HepG2 (cell line): Measurements from ENCODE around the gene RPS6KA2. TPM values are rescaled to one million over a fixed set of nuclear protein-coding genes. Genes with fewer than 3 reads are reported as not detected.

ENCODE experiments used
- ATAC-seq: fragments of 200-7000 bp; cut with Tn5 transposase; 3 replicates; pipeline ENCODE4 v1.9.1; 2020; ENCODE audit warnings: mild to moderate bottlenecking, moderate library complexity
- BruUV-seq: library from RNA; stranded (reverse); fragments of 400-500 nt; replicated peaks from 2 replicates; lab custom pipeline; 2021; lab: Mats Ljungman, UMichigan
- CTCF ChIA-PET: fragments of 300-600 bp; formaldehyde crosslinking; extraction: SDS; loops from one replicate; lab custom pipeline; 2021; ENCODE audit warnings: low total read pairs, inconsistent platforms, low intra/inter-chr PET ratio; lab: Yijun Ruan, JAX
- POLR2A ChIA-PET: fragments of 350-600 bp; sonication (Branson Sonifier 250); formaldehyde crosslinking; loops from one replicate; lab custom pipeline; 2020; ENCODE audit warnings: antibody characterized with exemption, inconsistent platforms; lab: Yijun Ruan, JAX
- DNase-seq: peaks from one replicate; pipeline ENCODE4 v3.0.0-alpha.2; 2015; ENCODE audit warnings: low spot score
- FAIRE-seq: peaks from 3 replicates; lab custom pipeline; 2011; peaks lifted over from hg19 to GRCh38; lab: Jason Lieb, UNC
- H2AFZ ChIP-seq: one replicate; pipeline ENCODE4 v1.6.1; 2011; ENCODE audit warnings: low read length, inconsistent platforms
- H3K27ac ChIP-seq: fragments of 300-600 bp; 3 replicates; pipeline ENCODE4 v1.8.0; 2011; ENCODE audit warnings: mixed run types, mild to moderate bottlenecking, mixed read lengths, low read length, inconsistent platforms; ENCODE audit not compliant: insufficient read depth; ENCODE audit errors: extremely low read length
- H3K27me3 ChIP-seq, 2 experiments: fragments of 200-600 bp in 1 of 2; 2 replicates in 1 of 2; 3 replicates in 1 of 2; pipeline versions ENCODE4 v1.6.0 to v1.8.0; 2011; ENCODE audit warnings: low read length in 2 of 2, mild to moderate bottlenecking in 2 of 2, moderate library complexity in 2 of 2, inconsistent platforms in 1 of 2; ENCODE audit not compliant: insufficient read depth in 2 of 2, control insufficient read depth in 1 of 2
- H3K36me3 ChIP-seq, 2 experiments: fragments of 200-600 bp in 1 of 2; replicated peaks in 1 of 2; 2 replicates in 1 of 2; 3 replicates in 1 of 2; pipeline versions ENCODE4 v1.5.1 to v1.8.0; 2011; ENCODE audit warnings: low read length in 2 of 2, inconsistent platforms in 1 of 2; ENCODE audit not compliant: insufficient read depth in 2 of 2, control insufficient read depth in 1 of 2
- H3K4me1 ChIP-seq: 2 replicates; pipeline ENCODE4 v1.5.1; 2012; ENCODE audit warnings: low read length, inconsistent platforms; ENCODE audit not compliant: insufficient read depth
- H3K4me2 ChIP-seq: 2 replicates; pipeline ENCODE4 v1.6.0; 2011; ENCODE audit warnings: low read depth, low read length, inconsistent platforms
- H3K4me3 ChIP-seq, 3 experiments: fragments of 200-600 bp in 1 of 3; sonication (generic), shearing (Covaris generic) in 1 of 3; replicated peaks in 1 of 3; 2 replicates each; pipeline ENCODE4 v1.5.1; 2011 to 2016; ENCODE audit warnings: low read length in 3 of 3, inconsistent platforms in 2 of 3, low read depth in 2 of 3, mild to moderate bottlenecking in 2 of 3, control low read depth in 1 of 3, mixed read lengths in 1 of 3; ENCODE audit not compliant: insufficient read depth in 1 of 3
- H3K79me2 ChIP-seq: one replicate; pipeline ENCODE4 v1.6.1; 2011; ENCODE audit warnings: low read length, inconsistent platforms; ENCODE audit not compliant: insufficient read depth
- H3K9ac ChIP-seq: 2 replicates; pipeline ENCODE4 v1.6.0; 2011; ENCODE audit warnings: mild to moderate bottlenecking, low read depth, low read length, inconsistent platforms; ENCODE audit not compliant: insufficient read depth
- H3K9me3 ChIP-seq: 2 replicates; pipeline ENCODE4 v1.5.1; 2012; ENCODE audit warnings: mild to moderate bottlenecking, low read length
- H4K20me1 ChIP-seq: 2 replicates; pipeline ENCODE4 v1.6.0; 2011; ENCODE audit warnings: inconsistent platforms, mild to moderate bottlenecking, low read length, moderate library complexity; ENCODE audit not compliant: insufficient read depth
- ARNT2 ChIP-seq: sonication (generic); formaldehyde crosslinking; IDR thresholded peaks from 2 replicates; pipeline ENCODE4 v1.8.0; 2022; ENCODE audit warnings: mild to moderate bottlenecking, low read depth, missing genetic modification reagents, moderate library complexity
- DPF2 ChIP-seq: sonication (generic); formaldehyde crosslinking; IDR thresholded peaks from 2 replicates; pipeline ENCODE4 v1.4.0; 2020; ENCODE audit warnings: mild to moderate bottlenecking, low read depth, missing genetic modification reagents, borderline replicate concordance
- DRAP1 ChIP-seq: IDR thresholded peaks from 2 replicates; pipeline ENCODE4 v1.6.1; 2016; ENCODE audit warnings: missing genetic modification reagents, missing compliant biosample characterization
- ERF ChIP-seq: IDR thresholded peaks from 2 replicates; pipeline ENCODE4 v1.6.1; 2018; ENCODE audit warnings: missing biosample characterization, missing genetic modification reagents
- ETS1 ChIP-seq: sonication (generic); formaldehyde crosslinking; IDR thresholded peaks from 2 replicates; pipeline ENCODE4 v1.4.0; 2020; ENCODE audit warnings: missing genetic modification reagents
- GMEB1 ChIP-seq: sonication (generic); formaldehyde crosslinking; IDR thresholded peaks from 2 replicates; pipeline ENCODE4 v1.5.1; 2020; ENCODE audit warnings: missing genetic modification reagents, mild to moderate bottlenecking, borderline replicate concordance
- HBP1 ChIP-seq: IDR thresholded peaks from 2 replicates; pipeline ENCODE4 v1.6.1; 2016; ENCODE audit warnings: low read depth, control low read depth
- MAFG ChIP-seq: sonication (generic); formaldehyde crosslinking; IDR thresholded peaks from 2 replicates; pipeline ENCODE4 v1.5.1; 2020; ENCODE audit warnings: mild to moderate bottlenecking, missing genetic modification reagents
- MBNL3 ChIP-seq: fragments of 250-450 bp; sonication (Bioruptor Pico); conservative IDR thresholded peaks from 2 replicates; pipeline ENCODE4 v1.8.0; 2022; ENCODE audit warnings: mild to moderate bottlenecking, inconsistent platforms
- PAF1 ChIP-seq: IDR thresholded peaks from 2 replicates; pipeline ENCODE4 v1.6.1; 2016; ENCODE audit warnings: missing genetic modification reagents, missing compliant biosample characterization
- SOX5 ChIP-seq: IDR thresholded peaks from 2 replicates; pipeline ENCODE4 v1.6.1; 2016; ENCODE audit warnings: borderline replicate concordance
- THAP8 ChIP-seq: sonication (generic); formaldehyde crosslinking; IDR thresholded peaks from 2 replicates; pipeline ENCODE4 v1.5.1; 2020; ENCODE audit warnings: missing genetic modification reagents, mild to moderate bottlenecking, borderline replicate concordance
- ZFY ChIP-seq: sonication (generic); formaldehyde crosslinking; IDR thresholded peaks from 2 replicates; pipeline ENCODE4 v1.4.0; 2020; ENCODE audit warnings: missing genetic modification reagents
- ZNF362 ChIP-seq: sonication (generic); formaldehyde crosslinking; IDR thresholded peaks from 2 replicates; pipeline ENCODE4 v1.4.0; 2020; ENCODE audit warnings: missing genetic modification reagents, mild to moderate bottlenecking, borderline replicate concordance
- ZNF512 ChIP-seq: sonication (generic); formaldehyde crosslinking; IDR thresholded peaks from 2 replicates; pipeline ENCODE4 v1.4.0; 2020; ENCODE audit warnings: mild to moderate bottlenecking, missing genetic modification reagents
- ZSCAN30 ChIP-seq: sonication (generic); formaldehyde crosslinking; IDR thresholded peaks from 2 replicates; pipeline ENCODE4 v1.5.0; 2020; ENCODE audit warnings: mild to moderate bottlenecking, missing genetic modification reagents
- WGBS: methylation state at CpG from one replicate; pipeline ENCODE4 v1.1.6; 2017; ENCODE audit warnings: low lambda C conversion rate; 5-methylcytosine and 5-hydroxymethylcytosine counted together
- in situ Hi-C: cut with HindIII; loops from 2 replicates; pipeline ENCODE4 v1.10.0; 2017; ENCODE audit warnings: low pct_unique_long_range_greater_than_20kb; ENCODE audit not compliant: extremely low pct_ligation_motif_present
- intact Hi-C: fragments of 100-400 bp; cut with micrococcal nuclease; formaldehyde crosslinking; loops from one replicate; pipeline ENCODE4 v1.10.0; 2022; ENCODE audit not compliant: unreplicated experiment
- polyA plus RNA-seq, 8 experiments: library from polyadenylated mRNA; depleted of rRNA in 3 of 8; stranded (reverse) in 7 of 8; unstranded in 1 of 8; fragments of >200 nt; fragmentation: Illumina TruSeq in 4 of 8; extraction: Trizol in 4 of 8; gene quantifications; 2 replicates each; pipeline versions ENCODE4 v1.2.1 to v1.2.3, GENCODE V29; 2011 to 2016; ENCODE audit warnings: low read depth in 4 of 8, missing spikeins in 1 of 8, mixed read lengths in 1 of 8; ENCODE audit not compliant: insufficient read depth in 1 of 8
- total RNA-seq, 5 experiments: library from RNA; depleted of rRNA; stranded (reverse); fragments of >200 nt; fragmentation: Illumina TruSeq; extraction: Trizol; gene quantifications; 2 replicates each; pipeline ENCODE4 v1.2.3, GENCODE V29; 2016; ENCODE audit warnings: low read depth in 1 of 5

Gene RPS6KA2
- total and polyA plus RNA-seq, 2 of the 13 experiments (the other 11 are each of a cell fraction or from before 2014, with no cell fraction given) = 0.22 to 0.38 TPM

GRCh38 chr6:166365806-166366205 lies 261.2 kb downstream of the RPS6KA2 start:
- FAIRE-seq = no peak
- Histone ChIP-seq H3K4me1 (peaks cover 28% of the 10 kb centered on the region), H3K27ac (no peak overlapping the region), H3K4me2 (no peak overlapping the region), H3K27me3 (no peaks in the 10 kb centered on the region), H3K9ac (no peak overlapping the region), H2AFZ (no peak overlapping the region), H3K36me3 (peaks cover 10 to 42% of the 10 kb centered on the region in 2 experiments), H4K20me1 (no peaks in the 10 kb centered on the region), H3K79me2 (no peaks in the 10 kb centered on the region), H3K4me3 (no peak overlapping the region), H3K9me3 (no peaks in the 10 kb centered on the region)
- 98% methylated on average over 6 of the region's 6 CpGs for WGBS
- intact Hi-C loops = no loop called here
- in situ Hi-C loops = no loop called here
- DNase-seq = no peak
- ATAC-seq = no peak
- TF ChIP-seq ZSCAN30 (CRISPR knock-in tag) (no peak), ARNT2 (CRISPR knock-in tag) (no peak), THAP8 (CRISPR knock-in tag) (no peak), ZNF512 (CRISPR knock-in tag) (no peak), ZFY (no peak), ETS1 (CRISPR knock-in tag) (no peak), PAF1 (no peak), GMEB1 (no peak), MAFG (CRISPR knock-in tag) (no peak), HBP1 (no peak), ERF (CRISPR knock-in tag) (no peak), DPF2 (CRISPR knock-in tag) (no peak), ZNF362 (CRISPR knock-in tag) (no peak), MBNL3 (CRISPR knock-in tag) (no peak), DRAP1 (CRISPR knock-in tag) (no peak), SOX5 (CRISPR knock-in tag) (no peak)
- ChIA-PET POLR2A (no interaction called here), CTCF (no interaction called here)
- BruUV-seq = no TSS peak
